BLaER1 (cell line): Measurements from ENCODE around the gene B4GALNT3.

Experiments used
- H3K27ac ChIP-seq: shearing (Covaris generic); formaldehyde crosslinking; 2 replicates; pipeline ENCODE4 v1.8.1; 2022
- H3K27me3 ChIP-seq: shearing (Covaris generic); formaldehyde crosslinking; 2 replicates; pipeline ENCODE4 v1.8.1; 2022
- H3K36me3 ChIP-seq: shearing (Covaris generic); formaldehyde crosslinking; 2 replicates; pipeline ENCODE4 v1.8.1; 2022
- H3K4me1 ChIP-seq: shearing (Covaris generic); formaldehyde crosslinking; 2 replicates; pipeline ENCODE4 v1.8.1; 2022
- H3K4me2 ChIP-seq: shearing (Covaris generic); formaldehyde crosslinking; 2 replicates; pipeline ENCODE4 v1.8.1; 2022
- H3K4me3 ChIP-seq: shearing (Covaris generic); formaldehyde crosslinking; 2 replicates; pipeline ENCODE4 v1.8.1; 2022
- H3K9ac ChIP-seq: shearing (Covaris generic); formaldehyde crosslinking; 2 replicates; pipeline ENCODE4 v1.8.1; 2022
- H3K9me3 ChIP-seq: shearing (Covaris generic); formaldehyde crosslinking; 2 replicates; pipeline ENCODE4 v1.8.1; 2022
- H4K20me1 ChIP-seq: shearing (Covaris generic); formaldehyde crosslinking; 2 replicates; pipeline ENCODE4 v1.8.1; 2022
- Cebpa-rat ChIP-seq: shearing (Covaris generic); IDR thresholded peaks from 2 replicates; pipeline ENCODE4 v1.8.1; 2022

Gene B4GALNT3

DNA sequence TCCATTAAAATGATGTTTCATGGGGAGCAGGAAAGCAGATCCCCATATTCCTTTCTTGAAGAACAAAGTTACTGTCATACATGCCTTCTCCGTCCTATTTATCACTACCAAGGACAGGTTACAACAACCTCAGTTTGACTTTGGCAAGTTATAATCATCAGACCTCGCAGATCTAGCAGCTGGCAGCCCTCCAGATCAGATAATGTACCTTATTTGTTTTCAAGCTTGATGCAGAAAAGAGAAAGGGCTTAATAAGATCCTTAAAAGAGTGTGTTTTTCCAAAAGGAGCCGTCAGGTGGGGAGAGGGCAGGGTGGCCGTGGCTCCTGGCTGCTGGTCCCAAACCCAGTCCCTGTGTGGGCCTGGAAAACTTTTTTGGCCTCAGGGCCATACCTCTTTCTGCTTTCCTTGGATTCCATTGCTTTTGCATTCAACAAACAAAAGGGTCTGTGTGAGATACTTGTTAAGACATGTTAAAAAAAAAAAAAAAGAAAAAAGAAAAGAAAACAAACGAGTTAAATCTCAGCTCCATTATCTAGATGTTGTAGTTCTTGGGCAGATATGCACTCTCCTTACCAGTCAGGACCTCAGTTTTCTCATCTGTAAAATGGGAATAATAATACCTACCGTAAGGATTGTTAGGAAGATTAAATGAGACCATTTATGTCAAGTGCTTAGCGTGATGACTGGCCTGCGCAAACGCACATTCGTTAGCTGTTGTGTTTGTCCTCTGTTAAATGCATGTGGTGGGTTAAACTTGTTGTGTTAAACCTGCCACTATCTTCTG, 64.6 kb downstream of the B4GALNT3 start:
- Histone ChIP-seq H3K4me3 (no peak overlapping the region), H3K4me2 (no peak overlapping the region), H3K9ac (no peak overlapping the region), H4K20me1 (no peaks in the 10 kb centered on the region), H3K36me3 (no peaks in the 10 kb centered on the region), H3K4me1 (peaks cover 24% of the 10 kb centered on the region), H3K27ac (no peak overlapping the region), H3K27me3 (no peaks in the 10 kb centered on the region), H3K9me3 (peaks cover 10% of the 10 kb centered on the region)
- TF ChIP-seq Cebpa-rat, result no peak

DNA sequence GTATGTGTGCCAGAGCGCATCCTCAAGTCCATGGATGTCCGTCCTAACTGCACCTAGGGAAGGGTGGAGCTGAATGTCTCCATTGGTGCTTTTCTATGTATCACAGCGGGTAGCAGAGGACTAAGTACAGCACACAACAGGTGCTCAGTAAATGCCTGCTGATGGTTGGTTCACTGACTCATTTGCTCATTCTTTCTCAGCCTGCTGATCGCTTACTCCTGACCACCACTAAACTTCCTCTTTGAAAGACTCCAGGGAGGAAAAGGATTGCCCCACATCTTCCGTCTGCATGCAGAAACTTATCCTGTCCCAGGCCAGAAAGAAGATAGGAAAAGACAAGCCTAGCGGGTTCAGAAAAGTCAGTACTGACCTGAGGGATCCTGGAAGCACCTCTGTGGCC, 66.3 kb downstream of the B4GALNT3 start:
- H3K4me2 ChIP-seq, result peak overlapping the region; percentile 76
- peaks cover 24% of the 10 kb centered on the region for H3K4me1 ChIP-seq
- TF ChIP-seq Cebpa-rat, result peak; percentile 23; the same call in 1 of the 2 replicates
- H3K4me3 ChIP-seq, result no peak overlapping the region
- no peak overlapping the region; the same call in 1 of the 2 replicates for H3K9ac ChIP-seq
- no peaks in the 10 kb centered on the region for H3K27me3 ChIP-seq
- H3K27ac ChIP-seq, result peak overlapping the region; percentile 37; the same call in 1 of the 2 replicates
- H3K36me3 ChIP-seq, result no peaks in the 10 kb centered on the region
- no peaks in the 10 kb centered on the region for H4K20me1 ChIP-seq
- H3K9me3 ChIP-seq, result peaks cover 26% of the 10 kb centered on the region

GRCh38 chr12:527241-527640, 67.5 kb downstream of the B4GALNT3 start:
- no peaks in the 10 kb centered on the region for H3K36me3 ChIP-seq
- H3K9ac ChIP-seq, result no peak overlapping the region
- H3K4me3 ChIP-seq, result no peak overlapping the region
- no peaks in the 10 kb centered on the region for H4K20me1 ChIP-seq
- H3K4me2 ChIP-seq, result peak overlapping the region; percentile 76
- H3K27ac ChIP-seq, result no peak overlapping the region
- H3K27me3 ChIP-seq, result no peaks in the 10 kb centered on the region
- no peak for TF ChIP-seq Cebpa-rat
- H3K9me3 ChIP-seq, result peaks cover 37% of the 10 kb centered on the region
- peaks cover 24% of the 10 kb centered on the region for H3K4me1 ChIP-seq

GRCh38 chr12:527729-528128, 68.0 kb downstream of the B4GALNT3 start:
- H3K4me2 ChIP-seq, result no peak overlapping the region; the same call in 1 of the 2 replicates
- H3K9me3 ChIP-seq, result peaks cover 42% of the 10 kb centered on the region
- H3K4me3 ChIP-seq, result no peak overlapping the region
- TF ChIP-seq Cebpa-rat, result no peak
- no peak overlapping the region for H3K9ac ChIP-seq
- peaks cover 24% of the 10 kb centered on the region for H3K4me1 ChIP-seq
- no peaks in the 10 kb centered on the region for H3K36me3 ChIP-seq
- H4K20me1 ChIP-seq, result no peaks in the 10 kb centered on the region
- H3K27me3 ChIP-seq, result no peaks in the 10 kb centered on the region
- H3K27ac ChIP-seq, result no peak overlapping the region

GRCh38 chr12:530308-530707, 70.6 kb downstream of the B4GALNT3 start:
- no peak overlapping the region for H3K27ac ChIP-seq
- H3K36me3 ChIP-seq, result no peaks in the 10 kb centered on the region
- no peak overlapping the region for H3K4me3 ChIP-seq
- TF ChIP-seq Cebpa-rat, result no peak
- H3K27me3 ChIP-seq, result no peaks in the 10 kb centered on the region
- peaks cover 44% of the 10 kb centered on the region for H3K9me3 ChIP-seq
- H3K9ac ChIP-seq, result no peak overlapping the region
- H4K20me1 ChIP-seq, result no peaks in the 10 kb centered on the region
- no peak overlapping the region for H3K4me2 ChIP-seq
- H3K4me1 ChIP-seq, result peaks cover 24% of the 10 kb centered on the region

- H3K4me2 ChIP-seq, result no peak overlapping the region
- peaks cover 19% of the 10 kb centered on the region for H3K4me1 ChIP-seq
- TF ChIP-seq Cebpa-rat, result no peak
- H3K36me3 ChIP-seq, result no peaks in the 10 kb centered on the region
- H3K27me3 ChIP-seq, result no peaks in the 10 kb centered on the region
- no peak overlapping the region for H3K9ac ChIP-seq
- H3K9me3 ChIP-seq, result peaks cover 44% of the 10 kb centered on the region
- no peaks in the 10 kb centered on the region for H4K20me1 ChIP-seq
- H3K4me3 ChIP-seq, result no peak overlapping the region
- no peak overlapping the region for H3K27ac ChIP-seq
These were observed 71.1 kb downstream of the B4GALNT3 start for GRCh38 chr12:530821-531220.

GRCh38 chr12:531951-532585, 72.3 kb downstream of the B4GALNT3 start:
- TF ChIP-seq Cebpa-rat, result no peak
- no peaks in the 10 kb centered on the region for H3K27me3 ChIP-seq
- H3K4me1 ChIP-seq, result peaks cover 6% of the 10 kb centered on the region
- no peak overlapping the region for H3K4me3 ChIP-seq
- H3K27ac ChIP-seq, result no peak overlapping the region
- H3K9me3 ChIP-seq, result peaks cover 44% of the 10 kb centered on the region
- no peak overlapping the region for H3K4me2 ChIP-seq
- no peaks in the 10 kb centered on the region for H4K20me1 ChIP-seq
- H3K9ac ChIP-seq, result no peak overlapping the region
- H3K36me3 ChIP-seq, result no peaks in the 10 kb centered on the region

DNA sequence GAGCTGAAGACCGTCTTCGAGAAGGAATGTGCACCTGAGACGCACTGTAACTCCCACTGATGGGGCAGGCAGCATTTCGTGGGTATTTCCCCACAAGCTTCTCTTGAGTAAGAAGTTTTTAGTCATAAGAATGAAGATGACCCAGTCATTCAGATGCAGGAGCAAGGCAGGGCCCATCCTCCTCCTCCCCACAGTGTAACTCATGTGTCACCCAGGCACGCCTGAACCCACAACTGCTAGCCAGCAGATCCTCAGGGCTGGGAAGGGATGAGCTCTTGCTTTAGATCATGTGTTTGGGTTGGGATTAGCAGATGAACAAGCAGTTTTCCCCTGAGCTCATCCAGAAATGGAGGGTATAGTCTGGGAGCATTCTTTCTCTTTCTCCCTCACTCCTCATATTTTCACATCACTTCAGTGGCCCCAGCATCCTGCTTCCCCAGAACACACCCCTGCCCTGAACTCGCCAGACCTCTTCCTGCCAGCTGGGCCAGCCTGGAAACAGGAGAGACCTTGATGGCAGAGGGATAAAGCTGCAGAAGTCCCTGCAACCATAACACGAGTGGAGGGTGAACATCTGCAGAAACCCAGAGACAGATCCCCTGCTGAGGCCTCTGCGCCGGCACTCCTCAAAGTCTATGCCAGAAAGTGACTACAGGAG, 73.3 kb downstream of the B4GALNT3 start:
- no peak overlapping the region for H3K27ac ChIP-seq
- no peaks in the 10 kb centered on the region for H3K27me3 ChIP-seq
- TF ChIP-seq Cebpa-rat, result no peak
- H3K9me3 ChIP-seq, result peaks cover 44% of the 10 kb centered on the region
- no peaks in the 10 kb centered on the region for H3K36me3 ChIP-seq
- no peak overlapping the region for H3K4me3 ChIP-seq
- 0 out of 2 replicates have a peak, but pooled peaks cover under 1% of the 10 kb centered on the region for H3K4me1 ChIP-seq
- no peak overlapping the region for H3K9ac ChIP-seq
- no peak overlapping the region for H3K4me2 ChIP-seq
- H4K20me1 ChIP-seq, result no peaks in the 10 kb centered on the region

- Histone ChIP-seq H3K4me3 (no peak overlapping the region), H3K27ac (no peak overlapping the region), H4K20me1 (no peaks in the 10 kb centered on the region), H3K36me3 (no peaks in the 10 kb centered on the region), H3K9me3 (peaks cover 40% of the 10 kb centered on the region), H3K4me2 (no peak overlapping the region), H3K27me3 (no peaks in the 10 kb centered on the region), H3K9ac (no peak overlapping the region), H3K4me1 (peaks cover 7% of the 10 kb centered on the region)
- no peak for TF ChIP-seq Cebpa-rat
These were observed 74.0 kb downstream of the B4GALNT3 start for GRCh38 chr12:533718-534117.

- no peak overlapping the region for H3K4me2 ChIP-seq
- H4K20me1 ChIP-seq, result no peaks in the 10 kb centered on the region
- H3K9ac ChIP-seq, result no peak overlapping the region
- no peak overlapping the region for H3K4me3 ChIP-seq
- peaks cover 35% of the 10 kb centered on the region for H3K9me3 ChIP-seq
- TF ChIP-seq Cebpa-rat, result no peak
- H3K4me1 ChIP-seq, result peaks cover 12% of the 10 kb centered on the region
- no peaks in the 10 kb centered on the region for H3K36me3 ChIP-seq
- H3K27me3 ChIP-seq, result no peaks in the 10 kb centered on the region
- H3K27ac ChIP-seq, result no peak overlapping the region
These were observed 74.5 kb downstream of the B4GALNT3 start for GRCh38 chr12:534216-534615.
